K562 (cell line): ENCODE measurements around the gene HRH1. TPM values are rescaled to one million over a fixed set of nuclear protein-coding genes. Genes with fewer than 3 reads are reported as not detected.

ENCODE experiments used
- ATAC-seq: fragments of 200-7000 bp; cut with Tn5 transposase; 3 replicates; pipeline ENCODE4 v1.9.1; 2020; ENCODE audit warnings: moderate library complexity
- BruUV-seq: library from RNA; stranded (reverse); fragments of 400-500 nt; replicated peaks from 2 replicates; lab custom pipeline; 2021; lab: Mats Ljungman, UMichigan
- CTCF ChIA-PET: fragments of 300-600 bp; formaldehyde crosslinking; extraction: SDS; loops from one replicate; lab custom pipeline; 2021; ENCODE audit warnings: low intra/inter-chr PET ratio; lab: Yijun Ruan, JAX
- POLR2A ChIA-PET: fragments of 300-600, 350-650 bp; sonication (Branson Sonifier 250); formaldehyde crosslinking; extraction: SDS; loops from one replicate; lab custom pipeline; 2021; ENCODE audit warnings: antibody characterized with exemption, inconsistent platforms; lab: Yijun Ruan, JAX
- DNase-seq, 4 experiments: peaks; one replicate each; pipeline versions ENCODE4 v3.0.0 to v3.0.0-alpha.2; 2011 to 2018; ENCODE audit warnings: low spot score in 3 of 4, mixed read lengths in 3 of 4; ENCODE audit errors: extremely low read depth in 1 of 4
- FAIRE-seq: peaks from 2 replicates; lab custom pipeline; 2011; peaks lifted over from hg19 to GRCh38; lab: Jason Lieb, UNC
- H2AFZ ChIP-seq: 2 replicates; pipeline ENCODE4 v1.6.0; 2011; ENCODE audit warnings: low read depth, low read length, control low read depth, inconsistent platforms
- H3K27ac ChIP-seq: fragments of 200-600 bp; 3 replicates; pipeline ENCODE4 v1.8.0; 2011; ENCODE audit warnings: low read depth, mild to moderate bottlenecking, control low read depth, inconsistent platforms, low read length, moderate library complexity, mixed read lengths; ENCODE audit errors: extremely low read depth
- H3K27me3 ChIP-seq, 2 experiments: fragments of 300-600 bp in 1 of 2; 2 replicates in 1 of 2; 3 replicates in 1 of 2; pipeline versions ENCODE4 v1.6.0 to v1.8.0; 2011; ENCODE audit warnings: inconsistent platforms in 2 of 2, low read length in 2 of 2, mild to moderate bottlenecking in 1 of 2, mixed read lengths in 1 of 2, moderate library complexity in 1 of 2; ENCODE audit not compliant: control insufficient read depth in 2 of 2, insufficient read depth in 2 of 2
- H3K36me3 ChIP-seq: fragments of 300-600 bp; 3 replicates; pipeline ENCODE4 v1.8.0; 2011; ENCODE audit warnings: mild to moderate bottlenecking, low read length, inconsistent platforms; ENCODE audit not compliant: control insufficient read depth, insufficient read depth
- H3K4me1 ChIP-seq, 2 experiments: fragments of 200-600 bp in 1 of 2; replicated peaks in 1 of 2; 2 replicates in 1 of 2; 3 replicates in 1 of 2; pipeline versions ENCODE4 v1.5.1 to v1.8.0; 2011; ENCODE audit warnings: inconsistent platforms in 2 of 2, low read length in 2 of 2, mild to moderate bottlenecking in 1 of 2, mixed read lengths in 1 of 2, moderate library complexity in 1 of 2; ENCODE audit not compliant: control insufficient read depth in 2 of 2, insufficient read depth in 2 of 2
- H3K4me2 ChIP-seq: 2 replicates; pipeline ENCODE4 v1.6.1; 2011; ENCODE audit warnings: low read length, control low read depth, inconsistent platforms, mixed read lengths; ENCODE audit not compliant: insufficient read depth
- H3K4me3 ChIP-seq: fragments of 200-600 bp; sonication (generic), shearing (Covaris generic); 2 replicates; pipeline ENCODE4 v1.5.1; 2016; ENCODE audit warnings: control low read depth, inconsistent platforms
- H3K79me2 ChIP-seq: fragments of 200-600 bp; 3 replicates; pipeline ENCODE4 v1.8.0; 2011; ENCODE audit warnings: low read length, inconsistent platforms; ENCODE audit not compliant: control insufficient read depth, insufficient read depth
- H3K9ac ChIP-seq, 2 experiments: 2 replicates each; pipeline versions ENCODE4 v1.6.0 to v1.6.1; 2011; ENCODE audit warnings: low read depth in 2 of 2, low read length in 2 of 2, control low read depth in 1 of 2, inconsistent platforms in 1 of 2, mild to moderate bottlenecking in 1 of 2, mixed read lengths in 1 of 2; ENCODE audit not compliant: insufficient read depth in 1 of 2
- H3K9me1 ChIP-seq: one replicate; pipeline ENCODE4 v1.6.0; 2011; ENCODE audit warnings: inconsistent platforms, mild to moderate bottlenecking, low read length, moderate library complexity; ENCODE audit not compliant: control insufficient read depth, insufficient read depth
- H3K9me3 ChIP-seq: replicated peaks from 2 replicates; pipeline ENCODE4 v1.5.1; 2011; ENCODE audit warnings: low read depth, low read length, inconsistent platforms; ENCODE audit not compliant: control insufficient read depth, insufficient read depth
- H4K20me1 ChIP-seq: replicated peaks from 2 replicates; pipeline ENCODE4 v1.6.1; 2011; ENCODE audit warnings: low read length, inconsistent platforms, mixed read lengths; ENCODE audit not compliant: control insufficient read depth, insufficient read depth
- E2F3 ChIP-seq: fragments of 250-450 bp; sonication (Bioruptor Pico); IDR thresholded peaks from 2 replicates; pipeline ENCODE4 v1.4.0; 2020; ENCODE audit warnings: mild to moderate bottlenecking
- GABPB1 ChIP-seq: sonication (generic); formaldehyde crosslinking; IDR thresholded peaks from 2 replicates; pipeline ENCODE4 v1.8.0; 2022; ENCODE audit warnings: mild to moderate bottlenecking, missing genetic modification reagents
- NR2C2 ChIP-seq, 2 experiments: fragments of 200-800 bp in 1 of 2; sonication (Bioruptor generic) in 1 of 2; sonication (generic) in 1 of 2; formaldehyde crosslinking in 1 of 2; IDR thresholded peaks; 2 replicates each; pipeline versions ENCODE4 v1.6.1 to v1.8.0; 2016 to 2022; ENCODE audit warnings: mild to moderate bottlenecking in 1 of 2, missing compliant biosample characterization in 1 of 2, missing genetic modification characterization in 1 of 2, missing genetic modification reagents in 1 of 2
- POLR2H ChIP-seq: IDR thresholded peaks from 2 replicates; pipeline ENCODE4 v1.6.1; 2016; ENCODE audit warnings: missing genetic modification characterization, low read depth, mild to moderate bottlenecking, control low read depth, missing compliant biosample characterization, moderate library complexity
- RNF2 ChIP-seq: sonication (generic); IDR thresholded peaks from 2 replicates; pipeline ENCODE4 v1.6.1; 2016
- WHSC1 ChIP-seq: IDR thresholded peaks from one replicate; pipeline ENCODE4 v1.6.1; 2012; ENCODE audit warnings: low read length, control low read depth, inconsistent platforms
- ZNF274 ChIP-seq: IDR thresholded peaks from 2 replicates; pipeline ENCODE4 v1.6.1; 2011; ENCODE audit warnings: low read depth, mild to moderate bottlenecking, low read length, moderate library complexity, borderline replicate concordance
- whole genome bisulfite sequencing: fragments of 100-300 bp; shearing (Covaris generic); methylation state at CpG from one replicate; pipeline ENCODE4 v1.1.6; 2016; ENCODE audit warnings: low coverage, mixed read lengths; ENCODE audit not compliant: insufficient coverage; ENCODE audit errors: missing lambda C conversion rate; 5-methylcytosine and 5-hydroxymethylcytosine counted together
- in situ Hi-C: fragments of 300-500 bp; cut with MboI; formaldehyde crosslinking; loops from 4 replicates; pipeline ENCODE4 v1.15.0; 2018; ENCODE audit warnings: inconsistent platforms, mixed read lengths
- intact Hi-C: fragments of 100-400 bp; cut with micrococcal nuclease; formaldehyde crosslinking; loops from 2 replicates; pipeline ENCODE4 v1.14.2; 2022
- polyA plus RNA-seq, 8 experiments: library from polyadenylated mRNA; depleted of rRNA in 4 of 8; stranded (reverse) in 5 of 8; unstranded in 3 of 8; fragments of >200 nt; fragmentation: Nextera tagmentation in 2 of 8; fragmentation: Illumina TruSeq in 1 of 8; extraction: Ambion mirVana in 2 of 8; extraction: Trizol in 1 of 8; gene quantifications; 2 replicates each; pipeline versions ENCODE4 v1.2.1 to v1.2.3, GENCODE V29; 2011 to 2014; ENCODE audit warnings: inconsistent platforms in 1 of 8, missing spikeins in 1 of 8
- total RNA-seq, 7 experiments: library from RNA; depleted of rRNA in 6 of 7; stranded (reverse); fragments of >200 nt in 6 of 7; fragmentation: Illumina TruSeq in 2 of 7; extraction: Trizol in 2 of 7; gene quantifications; 2 replicates each; pipeline versions ENCODE4 v1.2.1 to v1.2.3, GENCODE V29; 2011 to 2021; ENCODE audit warnings: low replicate concordance in 1 of 7

HRH1 gene
- total and polyA plus RNA-seq, 9 of the 15 experiments (the other 6 are each of a cell fraction or from before 2014, with no cell fraction given), result 0.03 to 0.15 (median 0.06) TPM; not detected in 1

GRCh38 chr3:11285471-11285870, 131.2 kb downstream of the HRH1 start:
- H4K20me1 ChIP-seq, result no peaks in the 10 kb centered on the region
- TF ChIP-seq RNF2 (no peak), GABPB1 (no peak), POLR2H (tag) (no peak), E2F3 (CRISPR knock-in tag) (no peak), ZNF274 (no peak)
- TF ChIP-seq, all 486 proteins: peak for 0
- ChIA-PET CTCF (no interaction called here), POLR2A (interaction anchor here (0.6 to 5.3 kb wide), 4 partner anchors 12 to 63 kb away, joined by 3 to 49 read pairs (median 4); partner anchors contain the start of gene ATG7)
- H3K27ac ChIP-seq, result no peak overlapping the region
- intact Hi-C loops, result no loop called here
- 75% methylated on average over 2 of the region's 2 CpGs for WGBS
- H3K4me2 ChIP-seq, result no peak overlapping the region
- no peak for FAIRE-seq
- no peak overlapping the region for H3K9ac ChIP-seq
- H3K4me1 ChIP-seq, result peaks cover 13 to 41% of the 10 kb centered on the region in 2 experiments
- peaks cover 51% of the 10 kb centered on the region for H3K36me3 ChIP-seq
- no peak for DNase-seq
- no TSS peak for BruUV-seq
- ATAC-seq, result no peak
- in situ Hi-C loops, result no loop called here
- H3K9me3 ChIP-seq, result no peaks in the 10 kb centered on the region
- no peaks in the 10 kb centered on the region for H3K9me1 ChIP-seq
- H3K79me2 ChIP-seq, result peaks cover 30% of the 10 kb centered on the region
- no peak overlapping the region for H2AFZ ChIP-seq
- no peak overlapping the region for H3K4me3 ChIP-seq
- no peaks in the 10 kb centered on the region for H3K27me3 ChIP-seq

GRCh38 chr3:11287404-11287803, 133.1 kb downstream of the HRH1 start:
- Histone ChIP-seq H3K4me3 (no peak overlapping the region), H3K27me3 (no peaks in the 10 kb centered on the region), H3K4me2 (peak overlapping the region; percentile 29; the same call in 1 of the 2 replicates), H3K4me1 (peaks cover 17 to 55% of the 10 kb centered on the region in 2 experiments), H3K9me3 (no peaks in the 10 kb centered on the region), H3K27ac (peak overlapping the region; percentile 89), H3K9ac (peak overlapping the region; percentile 65 to 70; a peak in 2 of 4 replicates), H3K79me2 (peaks cover 38% of the 10 kb centered on the region), H3K36me3 (peaks cover 35% of the 10 kb centered on the region), H2AFZ (no peak overlapping the region), H3K9me1 (no peaks in the 10 kb centered on the region), H4K20me1 (no peaks in the 10 kb centered on the region)
- CTCF ChIA-PET, result no interaction called here
- POLR2A ChIA-PET, result interaction anchor here (1.2 to 5.8 kb wide), 4 partner anchors 9 to 53 kb away, joined by 3 to 49 read pairs (median 19); partner anchors contain the start of gene ATG7
- no peak for DNase-seq
- WGBS, result 77% methylated on average over 10 of the region's 10 CpGs
- no peak for ATAC-seq
- in situ Hi-C loops (no loop called here), intact Hi-C loops (no loop called here)
- FAIRE-seq, result no peak
- BruUV-seq, result no TSS peak
- TF ChIP-seq WHSC1 (peak; percentile 47), NR2C2 (CRISPR knock-in tag; IDR thresholded peaks at IDR 0.05) (no peak), NR2C2 (tag; IDR thresholded peaks at IDR 0.05) (no peak)
